Heart left ventricle (tissue), 13 donors: ENCODE data around the gene ROBO1.

Experiments
- POLR2A ChIP-seq, 2 donors: fragments of 450-650 bp; IDR thresholded peaks; one replicate each; pipeline ENCODE4 v1.6.1; 2017; ENCODE audit warnings: antibody characterized with exemption in 2 of 2, mild to moderate bottlenecking in 2 of 2, moderate library complexity in 2 of 2
- TF ChIP-seq, protein P1 (sequence below), 12 donors: fragments of 200-600 bp; sonication (generic) in 4 of 12; IDR thresholded peaks; one replicate each; pipeline versions ENCODE4 v1.5.0 to v1.8.0; 2018 to 2022; ENCODE audit warnings: antibody characterized with exemption in 12 of 12, mild to moderate bottlenecking in 5 of 12
- donor health status: ischemic (EF 13 %, LVEDD 7.1; RV severe dilation, severe dysfunction).
- donor health status: DM: no; HTN: yes; CAD: no.
- donor health status: DM: no; HTN: no; CAD: no.
- donor health status: ischemic (EF 25% LVEDD 6.9; RV normal size, moderate dysfunction).
- donor health status: ischemic (EF 25% LVEDD 5.7; RV mildly dilated, moderate dysfunction).
- donor health status: ischemic (EF 35%, LVEDD 5.7; RV mildly dilated, moderate dysfunction).
- donor health status: nonischemic (EF 11% LVEDD 7.7; RV severe dilation, severe dysfunction).
- donor health status: DM: yes; HTN: yes; CAD: no.
- donor health status: PGD.
- donor health status: ischemic (EF 29% LVEDD 5.4; RV normal size, mild dysfunction).
- donor health status: nonischemic (EF 23%, LVEDD 6.1; RV moderate dilation, normal function).

GRCh38 chr3:79809106-79809505 lies 41.3 kb upstream of the ROBO1 start:
- TF ChIP-seq, protein P1, sequence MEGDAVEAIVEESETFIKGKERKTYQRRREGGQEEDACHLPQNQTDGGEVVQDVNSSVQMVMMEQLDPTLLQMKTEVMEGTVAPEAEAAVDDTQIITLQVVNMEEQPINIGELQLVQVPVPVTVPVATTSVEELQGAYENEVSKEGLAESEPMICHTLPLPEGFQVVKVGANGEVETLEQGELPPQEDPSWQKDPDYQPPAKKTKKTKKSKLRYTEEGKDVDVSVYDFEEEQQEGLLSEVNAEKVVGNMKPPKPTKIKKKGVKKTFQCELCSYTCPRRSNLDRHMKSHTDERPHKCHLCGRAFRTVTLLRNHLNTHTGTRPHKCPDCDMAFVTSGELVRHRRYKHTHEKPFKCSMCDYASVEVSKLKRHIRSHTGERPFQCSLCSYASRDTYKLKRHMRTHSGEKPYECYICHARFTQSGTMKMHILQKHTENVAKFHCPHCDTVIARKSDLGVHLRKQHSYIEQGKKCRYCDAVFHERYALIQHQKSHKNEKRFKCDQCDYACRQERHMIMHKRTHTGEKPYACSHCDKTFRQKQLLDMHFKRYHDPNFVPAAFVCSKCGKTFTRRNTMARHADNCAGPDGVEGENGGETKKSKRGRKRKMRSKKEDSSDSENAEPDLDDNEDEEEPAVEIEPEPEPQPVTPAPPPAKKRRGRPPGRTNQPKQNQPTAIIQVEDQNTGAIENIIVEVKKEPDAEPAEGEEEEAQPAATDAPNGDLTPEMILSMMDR (IDR thresholded peaks at IDR 0.05), result no peak
- no peak for TF ChIP-seq POLR2A (IDR thresholded peaks at IDR 0.05)
